IMR-90 (cell line): ENCODE measurements around the gene AFAP1L2. TPM values are rescaled to one million over a fixed set of nuclear protein-coding genes. Genes with fewer than 3 reads are reported as not detected.

Experiments
- ATAC-seq: fragments of 200-7000 bp; cut with Tn5 transposase; 2 replicates; pipeline ENCODE4 v1.9.1; 2020; ENCODE audit warnings: low read depth, mild to moderate bottlenecking, moderate library complexity
- BruUV-seq: library from RNA; stranded (reverse); fragments of 400-500 nt; replicated peaks from 2 replicates; lab custom pipeline; 2021; lab: Mats Ljungman, UMichigan
- CTCF ChIA-PET: fragments of 300-600 bp; formaldehyde crosslinking; extraction: SDS; loops from one replicate; lab custom pipeline; 2021; ENCODE audit warnings: antibody characterized with exemption; lab: Yijun Ruan, JAX
- POLR2A ChIA-PET: fragments of 300-600 bp; sonication (Branson Sonifier 250); formaldehyde crosslinking; loops from one replicate; lab custom pipeline; 2022; ENCODE audit warnings: antibody characterized with exemption; ENCODE audit not compliant: unreplicated experiment; lab: Charles Lee
- DNase-seq: peaks from one replicate; pipeline ENCODE4 v3.0.0; 2013
- H2AFZ ChIP-seq: replicated peaks from 2 replicates; pipeline ENCODE3; 2013; ENCODE audit warnings: low read length, mild to moderate bottlenecking; ENCODE audit not compliant: poor library complexity
- H2AK5ac ChIP-seq: 2 replicates; pipeline ENCODE4 v1.6.1; 2013; ENCODE audit warnings: low read depth, low read length, inconsistent platforms
- H2AK9ac ChIP-seq: replicated peaks from 2 replicates; pipeline ENCODE3; 2013; ENCODE audit warnings: mild to moderate bottlenecking, low read depth, low read length, moderate library complexity; ENCODE audit not compliant: poor library complexity
- H2BK120ac ChIP-seq: 2 replicates; pipeline ENCODE4 v1.6.1; 2013; ENCODE audit warnings: low read depth, low read length, inconsistent platforms
- H2BK15ac ChIP-seq: 3 replicates; pipeline ENCODE4 v1.6.1; 2013; ENCODE audit warnings: low read depth, low read length, inconsistent platforms
- H2BK20ac ChIP-seq: 2 replicates; pipeline ENCODE4 v1.6.1; 2013; ENCODE audit warnings: low read depth, mild to moderate bottlenecking, inconsistent platforms, low read length, moderate library complexity
- H2BK5ac ChIP-seq: 2 replicates; pipeline ENCODE4 v1.6.1; 2013; ENCODE audit warnings: mild to moderate bottlenecking, low read depth, low read length, inconsistent platforms; ENCODE audit not compliant: poor library complexity, severe bottlenecking
- H3K14ac ChIP-seq: replicated peaks from 2 replicates; pipeline ENCODE4 v1.6.1; 2013; ENCODE audit warnings: low read depth, low read length, inconsistent platforms
- H3K18ac ChIP-seq: 2 replicates; pipeline ENCODE4 v1.6.1; 2013; ENCODE audit warnings: low read depth, low read length, control low read depth
- H3K23ac ChIP-seq: 2 replicates; pipeline ENCODE4 v1.6.1; 2013; ENCODE audit warnings: low read depth, low read length, inconsistent platforms
- H3K27ac ChIP-seq: 2 replicates; pipeline ENCODE4 v1.5.1; 2013; ENCODE audit warnings: mild to moderate bottlenecking, control low read depth, low read length; ENCODE audit not compliant: insufficient read depth
- H3K27me3 ChIP-seq: 2 replicates; pipeline ENCODE4 v1.6.1; 2013; ENCODE audit warnings: low read length; ENCODE audit not compliant: control insufficient read depth, insufficient read depth
- H3K36me3 ChIP-seq: 2 replicates; pipeline ENCODE4 v1.6.1; 2013; ENCODE audit warnings: low read length, mixed read lengths; ENCODE audit not compliant: control insufficient read depth, insufficient read depth
- H3K4ac ChIP-seq: 2 replicates; pipeline ENCODE4 v1.6.1; 2013; ENCODE audit warnings: low read depth, low read length, inconsistent platforms
- H3K4me1 ChIP-seq: 2 replicates; pipeline ENCODE4 v1.6.1; 2013; ENCODE audit warnings: low read length, mixed read lengths; ENCODE audit not compliant: control insufficient read depth, insufficient read depth
- H3K4me2 ChIP-seq: 2 replicates; pipeline ENCODE4 v1.6.1; 2013; ENCODE audit warnings: low read depth, mild to moderate bottlenecking, control low read depth, low read length, moderate library complexity
- H3K4me3 ChIP-seq: 2 replicates; pipeline ENCODE4 v1.5.1; 2013; ENCODE audit warnings: low read depth, mild to moderate bottlenecking, control low read depth, low read length, moderate library complexity; ENCODE audit not compliant: insufficient read depth
- H3K56ac ChIP-seq: 2 replicates; pipeline ENCODE4 v1.6.1; 2013; ENCODE audit warnings: low read length, inconsistent platforms; ENCODE audit not compliant: insufficient read depth; ENCODE audit errors: extremely low read depth
- H3K79me1 ChIP-seq, 2 experiments: 2 replicates each; pipeline ENCODE4 v1.6.1; 2013; ENCODE audit warnings: low read length in 2 of 2, inconsistent platforms in 1 of 2, low read depth in 1 of 2
- H3K9ac ChIP-seq: 2 replicates; pipeline ENCODE4 v1.6.1; 2013; ENCODE audit warnings: low read depth, low read length, control low read depth
- H3K9me1 ChIP-seq: 2 replicates; pipeline ENCODE4 v1.6.1; 2013; ENCODE audit warnings: low read length, inconsistent platforms; ENCODE audit not compliant: insufficient read depth
- H3K9me3 ChIP-seq: 2 replicates; pipeline ENCODE4 v1.6.1; 2013; ENCODE audit warnings: low read length; ENCODE audit not compliant: control insufficient read depth, insufficient read depth
- H4K20me1 ChIP-seq: 2 replicates; pipeline ENCODE4 v1.6.1; 2013; ENCODE audit warnings: low read length, inconsistent platforms; ENCODE audit not compliant: insufficient read depth
- H4K5ac ChIP-seq: 2 replicates; pipeline ENCODE4 v1.6.1; 2013; ENCODE audit warnings: mild to moderate bottlenecking, low read depth, low read length, control low read depth
- H4K8ac ChIP-seq, 2 experiments: 2 replicates each; pipeline ENCODE4 v1.6.1; 2013; ENCODE audit warnings: low read depth in 2 of 2, low read length in 2 of 2, control low read depth in 1 of 2, inconsistent platforms in 1 of 2
- H4K91ac ChIP-seq: 2 replicates; pipeline ENCODE4 v1.6.1; 2013; ENCODE audit warnings: low read depth, low read length, inconsistent platforms; ENCODE audit not compliant: insufficient read depth
- BHLHE40 ChIP-seq: fragments of 150-350 bp; IDR thresholded peaks from 2 replicates; pipeline ENCODE4 v1.6.1; 2016; ENCODE audit warnings: mild to moderate bottlenecking, low read depth, low read length
- MAFK ChIP-seq: IDR thresholded peaks from 2 replicates; pipeline ENCODE4 v1.6.1; 2012; ENCODE audit warnings: low read depth, low read length, improper control_type of control experiment
- MAZ ChIP-seq: IDR thresholded peaks from 2 replicates; pipeline ENCODE4 v1.6.1; 2012; ENCODE audit warnings: low read depth, mild to moderate bottlenecking, low read length, improper control_type of control experiment, moderate library complexity, borderline replicate concordance
- SMC3 ChIP-seq: fragments of 150-350 bp; IDR thresholded peaks from 2 replicates; pipeline ENCODE4 v1.6.1; 2016; ENCODE audit warnings: low read depth, mild to moderate bottlenecking, antibody characterized with exemption, low read length, moderate library complexity
- WGBS, 2 experiments: methylation state at CpG; one replicate each; pipeline versions ENCODE4 v1.1.5 to v1.1.7; 2013; ENCODE audit warnings: missing lambda C conversion rate in 2 of 2; ENCODE audit not compliant: insufficient read length in 1 of 2; ENCODE audit errors: extremely low coverage in 2 of 2; 5-methylcytosine and 5-hydroxymethylcytosine counted together
- dilution Hi-C: fragments of 300-500 bp; cut with HindIII; formaldehyde crosslinking; loops from one replicate; pipeline ENCODE4 v1.14.3; 2018; ENCODE audit warnings: low sequenced_read_pairs; ENCODE audit not compliant: unreplicated experiment
- in situ Hi-C: fragments of 300-500 bp; cut with MboI; formaldehyde crosslinking; loops from 3 replicates; pipeline ENCODE4 v1.14.3; 2019; ENCODE audit warnings: low sequenced_read_pairs, inconsistent platforms, mixed read lengths
- intact Hi-C: fragments of 100-400 bp; cut with micrococcal nuclease; formaldehyde crosslinking; loops from 2 replicates; pipeline ENCODE4 v1.10.0; 2022
- polyA plus RNA-seq, 3 experiments: library from polyadenylated mRNA; depleted of rRNA; stranded (reverse); fragments of >200 nt; gene quantifications; 2 replicates each; pipeline ENCODE4 v1.2.3, GENCODE V29; 2012; ENCODE audit warnings: low replicate concordance in 1 of 3
- total RNA-seq: library from RNA; depleted of rRNA; stranded (reverse); fragments of >200 nt; gene quantifications from 2 replicates; pipeline ENCODE4 v1.2.3, GENCODE V29; 2012

The AFAP1L2 gene
- total and polyA plus RNA-seq, 2 of the 4 experiments (the other 2 are of a cell fraction) = under 0.01 to 0.10 TPM

GRCh38 chr10:114328874-114329273, 75.4 kb downstream of the AFAP1L2 start:
- Histone ChIP-seq H3K9me3 (no peaks in the 10 kb centered on the region), H3K9ac (no peak overlapping the region), H3K23ac (no peak overlapping the region), H4K91ac (no peak overlapping the region), H2BK5ac (no peak overlapping the region), H3K4me3 (no peak overlapping the region), H3K36me3 (no peaks in the 10 kb centered on the region), H2BK20ac (no peak overlapping the region), H3K79me1 (no peaks in the 10 kb centered on the region), H4K8ac (no peak overlapping the region), H2BK120ac (no peak overlapping the region), H3K27ac (no peak overlapping the region), H2BK15ac (no peak overlapping the region), H3K56ac (no peak overlapping the region), H3K4ac (no peak overlapping the region), H3K14ac (no peak overlapping the region), H3K4me2 (no peak overlapping the region), H3K18ac (no peak overlapping the region), H3K4me1 (no peaks in the 10 kb centered on the region), H3K27me3 (peaks cover 26% of the 10 kb centered on the region), H4K5ac (no peak overlapping the region), H4K20me1 (no peaks in the 10 kb centered on the region), H2AFZ (no peak overlapping the region), H2AK9ac (no peak overlapping the region), H2AK5ac (no peak overlapping the region), H3K9me1 (no peaks in the 10 kb centered on the region)
- no peak for ATAC-seq
- in situ Hi-C loops = no loop called here
- TF ChIP-seq BHLHE40 (no peak), SMC3 (no peak), MAFK (no peak), MAZ (no peak)
- no TSS peak for BruUV-seq
- intact Hi-C loops = no loop called here
- 69% methylated on average over 2 of the region's 6 CpGs; no CpG with 5 or more reads in 1 of the 2 experiments for WGBS, 2 experiments
- DNase-seq = no peak
- dilution Hi-C loops = no loop called here
- CTCF ChIA-PET = interaction anchor here (0.9 kb wide), 1 partner anchor 24 kb away, joined by 3 read pairs; no protein-coding TSS in a partner anchor
- POLR2A ChIA-PET = no interaction called here
